ENCODE data around the gene BLMH. TPM values are rescaled to one million over a fixed set of nuclear protein-coding genes. Genes with fewer than 3 reads are reported as not detected.

Gene BLMH
- total RNA-seq, 1 donor from 2014 or later = 98.8 TPM

- peaks cover 13% of the 10 kb centered on the region for H3K27me3 Mint-ChIP-seq (ENCODE audit: insufficient read depth, low read depth)
- H3K36me3 ChIP-seq = no peaks in the 10 kb centered on the region
- H4K20me1 ChIP-seq (ENCODE audit: low read depth) = no peaks in the 10 kb centered on the region
- no peak for DNase-seq (ENCODE audit: low spot score)
- no peak overlapping the region for H3K4me3 ChIP-seq
- H3K79me2 ChIP-seq (ENCODE audit: low read depth) = no peaks in the 10 kb centered on the region
- no peak for TF ChIP-seq EZH2 (IDR thresholded peaks at IDR 0.05)
- no peak for TF ChIP-seq EZH2phosphoT487 (IDR thresholded peaks at IDR 0.05)
- no peak for TF ChIP-seq CTCF (IDR thresholded peaks at IDR 0.05)
- H3K27me3 ChIP-seq = no peaks in the 10 kb centered on the region
- H3K4me2 ChIP-seq = no peak overlapping the region
- H3K27ac Mint-ChIP-seq = no peak overlapping the region
- H3K4me3 Mint-ChIP-seq = no peak overlapping the region
- H3K27ac ChIP-seq = no peak overlapping the region
- H3K4me1 ChIP-seq = no peaks in the 10 kb centered on the region
- no peaks in the 10 kb centered on the region for H3K9me3 ChIP-seq (ENCODE audit: low read depth)
- H3F3A ChIP-seq (ENCODE audit: low read depth) = no peaks in the 10 kb centered on the region
- H3K9ac ChIP-seq = no peak overlapping the region
- H3K36me3 Mint-ChIP-seq = no peaks in the 10 kb centered on the region
- H3K4me1 Mint-ChIP-seq = peaks cover 8% of the 10 kb centered on the region
- H2AFZ ChIP-seq (replicated peaks) = no peak overlapping the region
- peaks cover 4% of the 10 kb centered on the region for H3K9me3 Mint-ChIP-seq
Measured at GRCh38 chr17:30212750-30213149, 79.0 kb downstream of the BLMH start.

DNA sequence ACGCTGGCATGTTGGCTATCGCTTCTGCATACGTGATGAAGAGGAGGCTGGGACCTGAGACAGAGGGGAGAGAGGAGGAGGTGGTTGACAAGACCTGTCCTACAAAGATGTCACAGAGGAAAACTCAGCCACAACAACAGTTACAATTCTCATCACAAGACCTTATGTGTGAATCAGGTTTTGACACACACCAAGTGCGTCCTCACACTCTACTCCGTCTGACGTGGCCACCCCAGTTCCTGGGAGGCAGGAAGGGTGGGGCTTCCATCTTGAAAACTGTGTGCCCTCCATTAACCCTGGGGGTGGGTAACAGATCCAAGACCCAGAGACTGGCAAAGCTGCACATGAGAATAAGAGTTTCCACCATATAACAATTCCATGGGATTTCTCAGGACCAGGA is 80.4 kb downstream of the BLMH start:
- Histone ChIP-seq H3K9me3 (ENCODE audit: low read depth) (no peaks in the 10 kb centered on the region), H3K4me1 (no peaks in the 10 kb centered on the region), H2AFZ (replicated peaks) (no peak overlapping the region), H3K4me2 (no peak overlapping the region), H3K79me2 (ENCODE audit: low read depth) (no peaks in the 10 kb centered on the region), H3K9ac (no peak overlapping the region), H3F3A (ENCODE audit: low read depth) (no peaks in the 10 kb centered on the region), H3K36me3 (no peaks in the 10 kb centered on the region), H4K20me1 (ENCODE audit: low read depth) (no peaks in the 10 kb centered on the region), H3K27me3 (no peaks in the 10 kb centered on the region), H3K27ac (no peak overlapping the region), H3K4me3 (no peak overlapping the region)
- no peak overlapping the region for H3K4me3 Mint-ChIP-seq
- H3K27me3 Mint-ChIP-seq (ENCODE audit: insufficient read depth, low read depth) = peaks cover 9% of the 10 kb centered on the region
- TF ChIP-seq EZH2phosphoT487 (IDR thresholded peaks at IDR 0.05) (no peak), EZH2 (IDR thresholded peaks at IDR 0.05) (no peak), CTCF (IDR thresholded peaks at IDR 0.05) (no peak)
- H3K27ac Mint-ChIP-seq = no peak overlapping the region
- H3K4me1 Mint-ChIP-seq = peaks cover 8% of the 10 kb centered on the region
- H3K9me3 Mint-ChIP-seq = peaks cover 2% of the 10 kb centered on the region
- no peak for DNase-seq (ENCODE audit: low spot score)
- H3K36me3 Mint-ChIP-seq = no peaks in the 10 kb centered on the region

DNA sequence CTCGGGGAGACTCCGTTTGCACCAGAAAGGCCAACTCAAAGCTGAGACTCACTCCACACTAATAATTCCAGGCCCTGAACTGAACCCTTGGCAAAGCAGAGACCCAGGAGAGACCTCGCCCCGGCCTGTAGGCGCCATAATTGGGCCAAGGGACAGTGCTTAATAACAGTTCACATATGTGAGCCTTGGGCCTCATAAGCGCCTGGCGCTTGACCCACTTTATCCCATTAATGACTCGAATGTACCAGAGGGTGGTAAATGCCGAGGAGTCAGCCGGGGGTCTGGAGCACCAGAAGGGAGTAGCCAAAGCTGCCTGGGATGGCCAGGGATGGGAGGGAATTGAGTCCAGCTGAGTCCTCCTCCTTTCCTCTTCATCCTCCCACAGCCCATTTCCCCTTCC is 80.8 kb downstream of the BLMH start:
- Histone ChIP-seq H3K9ac (no peak overlapping the region), H3K27me3 (no peaks in the 10 kb centered on the region), H3K9me3 (ENCODE audit: low read depth) (no peaks in the 10 kb centered on the region), H4K20me1 (ENCODE audit: low read depth) (no peaks in the 10 kb centered on the region), H3K4me2 (no peak overlapping the region), H2AFZ (replicated peaks) (no peak overlapping the region), H3K27ac (no peak overlapping the region), H3K4me3 (no peak overlapping the region), H3K36me3 (no peaks in the 10 kb centered on the region), H3K4me1 (no peaks in the 10 kb centered on the region), H3F3A (ENCODE audit: low read depth) (no peaks in the 10 kb centered on the region), H3K79me2 (ENCODE audit: low read depth) (no peaks in the 10 kb centered on the region)
- Mint-ChIP-seq H3K27me3 (ENCODE audit: insufficient read depth, low read depth) (peaks cover 9% of the 10 kb centered on the region), H3K4me3 (no peak overlapping the region), H3K27ac (no peak overlapping the region), H3K9me3 (peaks cover 2% of the 10 kb centered on the region), H3K4me1 (peaks cover 8% of the 10 kb centered on the region), H3K36me3 (no peaks in the 10 kb centered on the region)
- no peak for TF ChIP-seq CTCF (IDR thresholded peaks at IDR 0.05)
- no peak for TF ChIP-seq EZH2 (IDR thresholded peaks at IDR 0.05)
- no peak for TF ChIP-seq EZH2phosphoT487 (IDR thresholded peaks at IDR 0.05)
- no peak for DNase-seq (ENCODE audit: low spot score)
